Activated T-cell treated with anti-CD3 and anti-CD28 coated beads, Interleukin-2, amount 50 U/mL, for 72 hours (primary cell): ENCODE data around the gene EPB41L4A. TPM values are rescaled to one million over a fixed set of nuclear protein-coding genes. Genes with fewer than 3 reads are reported as not detected.
"Not testable (repeated sequence)": the region's sequence is repeated elsewhere in the genome, so short reads cannot be mapped to it uniquely, and the experiment has no call there.

Experiments
- ATAC-seq, 2 donors: fragments of 150-1000 bp; cut with Tn5 transposase; replicated peaks in 1 of 2; 2 replicates each; pipeline ENCODE4 v1.10.0; 2021; ENCODE audit warnings: moderate library complexity in 2 of 2, mild to moderate bottlenecking in 1 of 2
- DNase-seq, 2 donors: peaks; one replicate each; pipeline ENCODE4 v3.0.0; 2021 to 2022; ENCODE audit warnings: mixed read lengths in 1 of 2
- H3K27ac Mint-ChIP-seq: one replicate; pipeline ENCODE4 v1.8.0; 2022; ENCODE audit warnings: mild to moderate bottlenecking, moderate library complexity, mixed read lengths
- H3K27me3 Mint-ChIP-seq: one replicate; pipeline ENCODE4 v1.8.0; 2022; ENCODE audit warnings: low read depth, mixed read lengths
- H3K36me3 Mint-ChIP-seq, 2 donors: one replicate each; pipeline ENCODE4 v1.8.0; 2022; ENCODE audit warnings: mixed read lengths in 2 of 2, mild to moderate bottlenecking in 1 of 2; ENCODE audit not compliant: insufficient read depth in 2 of 2
- H3K4me1 Mint-ChIP-seq: one replicate; pipeline ENCODE4 v1.8.0; 2022; ENCODE audit warnings: low read depth, mixed read lengths
- H3K4me3 Mint-ChIP-seq, 2 donors: one replicate each; pipeline ENCODE4 v1.8.0; 2022; ENCODE audit warnings: mild to moderate bottlenecking in 2 of 2, mixed read lengths in 2 of 2, moderate library complexity in 2 of 2
- H3K9me3 Mint-ChIP-seq, 2 donors: one replicate each; pipeline ENCODE4 v1.8.0; 2022; ENCODE audit warnings: mixed read lengths in 2 of 2
- total RNA-seq, 2 donors: library from RNA; stranded (reverse); gene quantifications; one replicate each; pipeline ENCODE4 v1.2.3, GENCODE V29; 2022

EPB41L4A gene
- total RNA-seq, 2 donors from 2014 or later: 0.79 to 2.0 TPM

- no peak overlapping the region for H3K4me3 Mint-ChIP-seq
- H3K9me3 Mint-ChIP-seq: no peaks in the 10 kb centered on the region
- no peak overlapping the region for H3K27ac Mint-ChIP-seq
- H3K4me1 Mint-ChIP-seq: no peaks in the 10 kb centered on the region
- no peaks in the 10 kb centered on the region for H3K36me3 Mint-ChIP-seq
- peaks cover 6% of the 10 kb centered on the region for H3K27me3 Mint-ChIP-seq
- no peak for ATAC-seq
- no peak for DNase-seq
Observed at GRCh38 chr5:112217843-112218579, 201.1 kb downstream of the EPB41L4A start.

GRCh38 chr5:112216140-112216539 lies 202.9 kb downstream of the EPB41L4A start:
- no peaks in the 10 kb centered on the region for H3K4me1 Mint-ChIP-seq
- no peak overlapping the region for H3K27ac Mint-ChIP-seq
- ATAC-seq: no peak
- no peak overlapping the region for H3K4me3 Mint-ChIP-seq
- H3K9me3 Mint-ChIP-seq: no peaks in the 10 kb centered on the region
- H3K27me3 Mint-ChIP-seq: peaks cover 6% of the 10 kb centered on the region
- H3K36me3 Mint-ChIP-seq: no peaks in the 10 kb centered on the region
- no peak for DNase-seq

- no peaks in the 10 kb centered on the region for H3K4me1 Mint-ChIP-seq
- ATAC-seq (no peak), DNase-seq (no peak)
- peaks cover 19% of the 10 kb centered on the region for H3K27me3 Mint-ChIP-seq
- no peaks in the 10 kb centered on the region for H3K36me3 Mint-ChIP-seq
- no peaks in the 10 kb centered on the region for H3K9me3 Mint-ChIP-seq
- H3K4me3 Mint-ChIP-seq: no peak overlapping the region
- no peak overlapping the region for H3K27ac Mint-ChIP-seq
Observed at GRCh38 chr5:112210430-112211005, 208.6 kb downstream of the EPB41L4A start.

- ATAC-seq: no peak
- H3K27ac Mint-ChIP-seq: no peak overlapping the region
Observed at GRCh38 chr5:112208699-112209615, 210.1 kb downstream of the EPB41L4A start.

GRCh38 chr5:112208195-112208594 lies 210.9 kb downstream of the EPB41L4A start:
- not testable (repeated sequence) for H3K27ac Mint-ChIP-seq, H3K36me3 Mint-ChIP-seq, DNase-seq, H3K4me3 Mint-ChIP-seq, ATAC-seq, H3K4me1 Mint-ChIP-seq, H3K9me3 Mint-ChIP-seq
- peaks cover 27% of the 10 kb centered on the region for H3K27me3 Mint-ChIP-seq

More at GRCh38 chr5:112208699-112209615, 210.1 kb downstream of the EPB41L4A start:
- H3K36me3 Mint-ChIP-seq: no peaks in the 10 kb centered on the region
- no peak for DNase-seq
- H3K27me3 Mint-ChIP-seq: peaks cover 27% of the 10 kb centered on the region
- no peaks in the 10 kb centered on the region for H3K9me3 Mint-ChIP-seq
- no peak overlapping the region for H3K4me3 Mint-ChIP-seq
- no peaks in the 10 kb centered on the region for H3K4me1 Mint-ChIP-seq

GRCh38 chr5:112205846-112206245 lies 213.2 kb downstream of the EPB41L4A start:
- no peaks in the 10 kb centered on the region for H3K36me3 Mint-ChIP-seq
- DNase-seq: no peak
- H3K27ac Mint-ChIP-seq: no peak overlapping the region
- H3K9me3 Mint-ChIP-seq: no peaks in the 10 kb centered on the region
- peaks cover 27% of the 10 kb centered on the region for H3K27me3 Mint-ChIP-seq
- no peak for ATAC-seq
- no peaks in the 10 kb centered on the region for H3K4me1 Mint-ChIP-seq
- H3K4me3 Mint-ChIP-seq: no peak overlapping the region

GRCh38 chr5:112203229-112203628 lies 215.8 kb downstream of the EPB41L4A start:
- ATAC-seq: no peak
- Mint-ChIP-seq H3K4me1 (no peaks in the 10 kb centered on the region), H3K27ac (no peak overlapping the region), H3K9me3 (no peaks in the 10 kb centered on the region), H3K27me3 (peaks cover 38% of the 10 kb centered on the region), H3K4me3 (no peak overlapping the region), H3K36me3 (no peaks in the 10 kb centered on the region)
- no peak for DNase-seq

- no peaks in the 10 kb centered on the region for H3K9me3 Mint-ChIP-seq
- no peaks in the 10 kb centered on the region for H3K36me3 Mint-ChIP-seq
- ATAC-seq (no peak), DNase-seq (no peak)
- no peak overlapping the region for H3K27ac Mint-ChIP-seq
- peaks cover 36% of the 10 kb centered on the region for H3K27me3 Mint-ChIP-seq
- H3K4me3 Mint-ChIP-seq: no peak overlapping the region
- H3K4me1 Mint-ChIP-seq: no peaks in the 10 kb centered on the region
Observed at GRCh38 chr5:112202694-112203093, 216.4 kb downstream of the EPB41L4A start.

GRCh38 chr5:112201141-112201540 lies 217.9 kb downstream of the EPB41L4A start:
- no peaks in the 10 kb centered on the region for H3K4me1 Mint-ChIP-seq
- no peaks in the 10 kb centered on the region for H3K9me3 Mint-ChIP-seq
- no peak overlapping the region for H3K27ac Mint-ChIP-seq
- no peak for ATAC-seq
- no peak overlapping the region for H3K4me3 Mint-ChIP-seq
- peaks cover 25% of the 10 kb centered on the region for H3K27me3 Mint-ChIP-seq
- H3K36me3 Mint-ChIP-seq: no peaks in the 10 kb centered on the region
- DNase-seq: no peak

GRCh38 chr5:112200131-112200530 lies 218.9 kb downstream of the EPB41L4A start:
- DNase-seq: no peak
- Mint-ChIP-seq H3K4me3 (no peak overlapping the region), H3K36me3 (no peaks in the 10 kb centered on the region), H3K4me1 (no peaks in the 10 kb centered on the region), H3K27me3 (peaks cover 17% of the 10 kb centered on the region), H3K9me3 (no peaks in the 10 kb centered on the region), H3K27ac (no peak overlapping the region)
- ATAC-seq: no peak

- H3K27me3 Mint-ChIP-seq: peaks cover 10% of the 10 kb centered on the region
- DNase-seq (no peak), ATAC-seq (no peak)
- H3K4me1 Mint-ChIP-seq: no peaks in the 10 kb centered on the region
- H3K9me3 Mint-ChIP-seq: no peaks in the 10 kb centered on the region
- no peak overlapping the region for H3K27ac Mint-ChIP-seq
- no peaks in the 10 kb centered on the region for H3K36me3 Mint-ChIP-seq
- no peak overlapping the region for H3K4me3 Mint-ChIP-seq
Observed at GRCh38 chr5:112196584-112196983, 222.5 kb downstream of the EPB41L4A start.

GRCh38 chr5:112195924-112196323 lies 223.2 kb downstream of the EPB41L4A start:
- Mint-ChIP-seq H3K4me3 (no peak overlapping the region), H3K36me3 (no peaks in the 10 kb centered on the region), H3K9me3 (no peaks in the 10 kb centered on the region), H3K27ac (no peak overlapping the region), H3K27me3 (peaks cover 11% of the 10 kb centered on the region), H3K4me1 (no peaks in the 10 kb centered on the region)
- ATAC-seq (no peak), DNase-seq (no peak)

- Mint-ChIP-seq H3K9me3 (no peaks in the 10 kb centered on the region), H3K27ac (no peak overlapping the region), H3K36me3 (no peaks in the 10 kb centered on the region)
Observed at GRCh38 chr5:112192866-112193265, 226.2 kb downstream of the EPB41L4A start.

More at GRCh38 chr5:112192866-112193265, 226.2 kb downstream of the EPB41L4A start:
- Mint-ChIP-seq H3K27me3 (peaks cover 30% of the 10 kb centered on the region), H3K4me3 (no peak overlapping the region), H3K4me1 (peaks cover 4% of the 10 kb centered on the region)
- ATAC-seq (no peak), DNase-seq (no peak)
